Right lobe of liver (tissue), 6 donors: ENCODE measurements around the gene LRRC28. TPM values are rescaled to one million over a fixed set of nuclear protein-coding genes. Genes with fewer than 3 reads are reported as not detected.

Source experiments
- ATAC-seq, 4 donors: fragments of 200-7000 bp; cut with Tn5 transposase; one replicate each; pipeline ENCODE4 v1.9.1; 2020; ENCODE audit warnings: mild to moderate bottlenecking in 4 of 4, moderate library complexity in 4 of 4
- DNase-seq, 3 donors: peaks; one replicate each; pipeline ENCODE4 v3.0.0-alpha.2; 2020
- H3K27ac ChIP-seq, 3 donors: fragments of 200-600 bp; one replicate each; pipeline ENCODE4 v1.8.0; 2022
- H3K27me3 ChIP-seq, 2 donors: fragments of 200-600 bp; one replicate each; pipeline ENCODE4 v1.8.0; 2022
- H3K36me3 ChIP-seq, 4 donors: fragments of 200-600 bp; sonication (generic) in 1 of 4; one replicate each; pipeline versions ENCODE4 v1.5.1 to v1.8.0; 2017 to 2022; ENCODE audit warnings: control low read depth in 1 of 4
- H3K4me1 ChIP-seq, 4 donors: fragments of 200-600 bp; sonication (generic) in 1 of 4; one replicate each; pipeline versions ENCODE4 v1.5.1 to v1.8.0; 2017 to 2022; ENCODE audit warnings: control low read depth in 1 of 4
- H3K4me3 ChIP-seq, 3 donors: fragments of 200-600 bp; one replicate each; pipeline ENCODE4 v1.8.0; 2022
- H3K9me3 ChIP-seq, 4 donors: fragments of 200-600 bp; sonication (generic) in 1 of 4; one replicate each; pipeline versions ENCODE4 v1.5.1 to v1.8.0; 2017 to 2022; ENCODE audit warnings: control low read depth in 1 of 4
- POLR2A ChIP-seq: fragments of 450-650 bp; IDR thresholded peaks from one replicate; pipeline ENCODE4 v1.6.1; 2017; ENCODE audit warnings: antibody characterized with exemption, mild to moderate bottlenecking
- WGBS: methylation state at CpG from one replicate; pipeline ENCODE4 v1.1.6; 2018; ENCODE audit warnings: low coverage, low lambda C conversion rate; ENCODE audit not compliant: insufficient coverage; ENCODE audit errors: missing lambda C conversion rate; 5-methylcytosine and 5-hydroxymethylcytosine counted together
- intact Hi-C, 2 donors: fragments of 100-400 bp; cut with DNase I; formaldehyde crosslinking; loops; one replicate each; pipeline versions ENCODE4 v1.11.2 to v1.14.1; 2022
- total RNA-seq, 6 experiments: library from RNA; depleted of rRNA in 2 of 6; stranded (reverse); fragments of >200 nt in 2 of 6; fragmentation: NEBNext Ultra II Directional in 3 of 6; extraction: Animal tissue kit (Norgen Biotek cat#: 25700) in 3 of 6; gene quantifications; one replicate each; pipeline versions ENCODE4 v1.1.0 to v1.2.4, GENCODE V29; 2016 to 2023
- TF ChIP-seq, protein P1 (sequence below), 4 donors: fragments of 200-600 bp in 3 of 4; fragments of 450-650 bp in 1 of 4; IDR thresholded peaks; one replicate each; pipeline versions ENCODE4 v1.5.1 to v1.8.0; 2016 to 2022; ENCODE audit warnings: antibody characterized with exemption in 4 of 4, mild to moderate bottlenecking in 2 of 4
- donor health status: DM: no; HTN: yes; CAD: no.
- donor health status: DM: no; HTN: no; CAD: no.
- donor health status: DM: no; HTN: no; CAD: no.
- donor health status: DM: no; HTN: yes; CAD: no.
- donor health status: DM: no; HTN: yes; CAD: no.

The LRRC28 gene
- total RNA-seq, 6 experiments from 2014 or later: 21.8 to 70.1 (median 31.9) TPM

DNA sequence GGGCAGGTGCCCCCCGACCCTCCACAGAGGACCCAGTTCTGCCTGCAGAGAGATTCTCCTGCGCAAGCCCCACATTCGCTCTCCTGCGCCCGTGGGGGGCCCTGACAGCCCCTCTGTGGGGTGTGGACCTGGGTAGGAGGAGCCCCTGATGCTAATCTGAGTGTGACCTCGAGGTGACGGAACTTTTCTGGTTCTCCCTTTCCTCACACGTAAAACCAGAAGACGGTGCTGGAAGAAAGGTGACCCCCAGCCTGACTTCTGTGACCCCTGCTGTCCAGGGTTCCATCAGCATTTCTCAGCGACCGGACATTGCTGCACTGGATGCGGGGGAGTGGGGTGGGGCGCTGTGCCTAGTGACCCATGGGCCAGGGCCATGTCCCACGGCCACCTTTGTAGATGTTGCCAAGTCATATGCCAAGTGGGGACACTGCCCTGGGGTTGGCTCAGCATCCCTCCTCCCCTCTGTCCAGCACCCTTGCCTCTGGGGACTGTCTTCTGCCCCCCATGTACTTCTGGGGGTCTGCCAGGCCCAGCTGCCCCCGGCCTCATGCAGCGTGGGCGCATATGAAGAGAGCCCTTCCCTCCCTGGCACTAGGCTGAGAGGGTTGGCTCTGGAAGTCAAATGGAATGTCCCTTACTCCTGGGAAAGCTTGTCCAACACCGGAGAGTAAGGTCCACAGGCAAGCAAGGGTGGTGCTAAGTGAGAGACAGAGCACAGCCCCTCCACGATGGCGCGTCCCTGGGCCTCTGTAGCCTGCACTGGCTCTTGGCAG lies 185.4 kb downstream of the LRRC28 start:
- DNase-seq (peak in 1 of 3 donors; percentile 34), ATAC-seq (peak in 1 of 4 donors; percentile 28)
- Histone ChIP-seq H3K4me1 (no peaks in the 10 kb centered on the region), H3K36me3 (no peaks in the 10 kb centered on the region), H3K9me3 (no peaks in the 10 kb centered on the region), H3K27me3 (no peaks in the 10 kb centered on the region), H3K27ac (no peak overlapping the region), H3K4me3 (no peak overlapping the region)
- 67% methylated on average over 1 of the region's 21 CpGs for WGBS
- intact Hi-C loops: no loop called here
- TF ChIP-seq POLR2A: no peak
- TF ChIP-seq, protein P1, sequence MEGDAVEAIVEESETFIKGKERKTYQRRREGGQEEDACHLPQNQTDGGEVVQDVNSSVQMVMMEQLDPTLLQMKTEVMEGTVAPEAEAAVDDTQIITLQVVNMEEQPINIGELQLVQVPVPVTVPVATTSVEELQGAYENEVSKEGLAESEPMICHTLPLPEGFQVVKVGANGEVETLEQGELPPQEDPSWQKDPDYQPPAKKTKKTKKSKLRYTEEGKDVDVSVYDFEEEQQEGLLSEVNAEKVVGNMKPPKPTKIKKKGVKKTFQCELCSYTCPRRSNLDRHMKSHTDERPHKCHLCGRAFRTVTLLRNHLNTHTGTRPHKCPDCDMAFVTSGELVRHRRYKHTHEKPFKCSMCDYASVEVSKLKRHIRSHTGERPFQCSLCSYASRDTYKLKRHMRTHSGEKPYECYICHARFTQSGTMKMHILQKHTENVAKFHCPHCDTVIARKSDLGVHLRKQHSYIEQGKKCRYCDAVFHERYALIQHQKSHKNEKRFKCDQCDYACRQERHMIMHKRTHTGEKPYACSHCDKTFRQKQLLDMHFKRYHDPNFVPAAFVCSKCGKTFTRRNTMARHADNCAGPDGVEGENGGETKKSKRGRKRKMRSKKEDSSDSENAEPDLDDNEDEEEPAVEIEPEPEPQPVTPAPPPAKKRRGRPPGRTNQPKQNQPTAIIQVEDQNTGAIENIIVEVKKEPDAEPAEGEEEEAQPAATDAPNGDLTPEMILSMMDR (IDR thresholded peaks at IDR 0.05): no peak

DNA sequence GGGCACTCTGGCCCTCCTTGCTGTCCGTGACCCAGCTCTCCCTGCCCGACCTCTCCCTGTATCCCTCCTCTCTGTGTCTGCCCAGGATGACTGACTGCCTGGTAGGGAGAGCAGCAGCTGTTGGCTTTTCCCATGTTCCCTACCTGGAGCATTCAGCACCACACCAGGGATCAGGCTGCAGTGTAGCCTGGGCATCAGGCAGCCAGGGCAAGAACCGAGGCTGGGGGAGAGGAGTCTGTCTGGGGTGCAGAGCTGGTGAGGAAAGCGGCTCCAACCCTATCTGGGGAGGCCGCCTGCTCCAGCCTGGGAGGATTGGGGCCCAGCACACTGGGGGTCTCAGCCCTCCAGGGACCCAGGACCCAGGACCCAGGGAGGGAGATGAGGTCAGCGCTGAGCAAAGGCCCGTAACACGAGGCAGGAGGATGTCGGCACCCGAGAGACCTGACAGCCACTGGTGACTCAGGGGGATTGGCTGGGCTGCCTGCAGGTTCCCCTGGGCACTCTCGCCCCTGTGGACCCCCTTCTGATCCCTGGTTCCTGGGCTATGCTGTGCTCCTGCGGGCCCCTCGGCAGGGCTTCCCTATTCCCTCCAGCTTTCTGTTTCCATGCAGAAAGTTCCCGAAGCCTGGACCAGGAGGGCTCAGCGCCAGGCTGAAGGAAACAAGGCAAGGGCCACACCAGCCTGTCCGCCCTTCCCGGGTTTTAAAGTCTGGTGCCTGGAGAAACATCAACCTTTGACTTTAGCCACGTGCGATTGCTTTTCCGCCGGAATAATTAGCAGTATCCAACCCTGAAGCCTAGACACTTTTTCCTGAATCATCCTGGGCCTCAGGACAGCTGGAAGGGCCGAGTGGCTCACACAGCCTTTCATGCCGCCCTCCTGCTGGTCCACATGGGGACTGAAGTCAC lies 186.3 kb downstream of the LRRC28 start:
- intact Hi-C loops: no loop called here
- H3K4me3 ChIP-seq: no peak overlapping the region
- H3K27me3 ChIP-seq: no peaks in the 10 kb centered on the region
- peak in 1 of 3 donors; percentile 37 for DNase-seq
- TF ChIP-seq POLR2A: no peak
- TF ChIP-seq, protein P1 (IDR thresholded peaks at IDR 0.05): no peak
- H3K4me1 ChIP-seq: no peaks in the 10 kb centered on the region
- no peaks in the 10 kb centered on the region for H3K36me3 ChIP-seq
- no peak for ATAC-seq
- 30% methylated on average over 2 of the region's 23 CpGs for WGBS
- no peaks in the 10 kb centered on the region for H3K9me3 ChIP-seq
- H3K27ac ChIP-seq: no peak overlapping the region

DNA sequence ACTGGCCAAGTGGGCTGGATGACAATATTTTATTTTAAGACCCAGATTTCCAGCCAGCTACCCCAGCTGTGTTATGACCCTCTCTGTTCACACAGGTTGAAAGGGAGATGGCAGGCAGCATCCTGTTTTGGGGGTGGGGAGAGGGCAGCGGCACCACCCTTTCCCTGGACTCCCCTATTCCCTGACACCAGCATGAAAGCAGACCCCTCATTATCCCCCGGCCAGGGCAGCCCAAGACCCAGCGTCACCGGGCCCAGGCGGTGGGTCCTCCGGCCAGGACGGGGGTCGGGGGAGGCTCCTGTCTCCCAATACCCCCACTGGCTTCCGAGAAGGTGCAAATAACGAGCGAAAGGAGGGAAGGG lies 186.9 kb downstream of the LRRC28 start:
- intact Hi-C loops: no loop called here
- no peaks in the 10 kb centered on the region for H3K27me3 ChIP-seq
- no peak for TF ChIP-seq POLR2A
- TF ChIP-seq, protein P1 (IDR thresholded peaks at IDR 0.05): no peak
- no peak overlapping the region for H3K27ac ChIP-seq
- WGBS: 94% methylated on average over 6 of the region's 11 CpGs
- DNase-seq (peak in 1 of 3 donors; percentile 30), ATAC-seq (no peak)
- no peaks in the 10 kb centered on the region for H3K4me1 ChIP-seq
- no peaks in the 10 kb centered on the region for H3K36me3 ChIP-seq
- no peaks in the 10 kb centered on the region for H3K9me3 ChIP-seq
- no peak overlapping the region for H3K4me3 ChIP-seq

DNA sequence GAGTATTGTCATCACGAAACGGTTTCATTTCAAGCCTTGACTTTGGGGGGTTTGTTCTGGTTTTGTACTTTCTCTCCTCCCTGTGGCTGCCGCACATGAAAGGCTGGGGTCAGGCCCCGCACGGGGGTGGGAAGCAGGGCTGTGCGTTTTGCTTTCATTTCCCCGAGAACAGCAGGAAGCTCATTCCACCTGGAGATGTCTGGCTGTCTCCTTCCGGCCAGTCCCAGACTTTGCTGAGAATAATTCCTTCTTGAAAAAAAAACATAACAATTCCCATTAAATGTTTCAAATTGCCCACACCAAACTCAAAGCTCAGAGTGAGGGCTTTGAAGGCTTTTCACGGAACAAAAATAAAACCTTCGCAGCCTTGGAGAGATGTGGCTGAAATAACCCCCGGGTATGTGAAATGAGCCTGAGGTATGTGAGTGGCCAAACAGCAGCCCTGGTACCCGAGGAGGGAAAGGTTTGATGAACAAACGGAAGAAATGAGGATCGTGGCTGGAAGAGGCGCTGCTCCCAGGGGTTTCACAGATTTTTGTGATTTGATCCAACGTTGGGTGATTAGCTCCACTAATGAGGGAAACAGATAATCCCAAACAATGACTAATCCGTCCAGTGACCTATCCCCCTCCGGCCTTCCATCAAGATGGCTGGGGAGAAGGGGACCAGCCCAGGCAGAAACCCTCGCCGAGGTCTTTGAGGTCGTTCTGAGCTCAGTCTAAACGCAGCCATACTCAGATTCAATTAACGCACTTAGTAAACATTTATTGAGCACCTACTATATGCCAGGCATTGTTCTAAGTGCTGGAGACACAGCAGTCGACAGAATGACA lies 187.6 kb downstream of the LRRC28 start:
- no peaks in the 10 kb centered on the region for H3K36me3 ChIP-seq
- no peak overlapping the region for H3K4me3 ChIP-seq
- no peak for ATAC-seq
- H3K4me1 ChIP-seq: no peaks in the 10 kb centered on the region
- intact Hi-C loops: no loop called here
- no peaks in the 10 kb centered on the region for H3K27me3 ChIP-seq
- peak in 1 of 3 donors; percentile 21 for DNase-seq
- H3K9me3 ChIP-seq: no peaks in the 10 kb centered on the region
- no peak overlapping the region for H3K27ac ChIP-seq
- TF ChIP-seq, protein P1 (IDR thresholded peaks at IDR 0.05): no peak
- no peak for TF ChIP-seq POLR2A
- 61% methylated on average over 13 of the region's 24 CpGs for WGBS
